Endothelial cell of umbilical vein (primary cell): Measurements from ENCODE around the gene PRDM16. TPM values are rescaled to one million over a fixed set of nuclear protein-coding genes. Genes with fewer than 3 reads are reported as not detected.

ENCODE experiments used
- BruUV-seq: library from RNA; stranded (reverse); fragments of 400-500 nt; replicated peaks from 2 replicates; lab custom pipeline; 2021; lab: Mats Ljungman, UMichigan
- CTCF ChIA-PET: fragments of 300-600, 350-600 bp; sonication (Branson Sonifier 250); formaldehyde crosslinking; loops from one replicate; lab custom pipeline; 2021; ENCODE audit warnings: antibody characterized with exemption, inconsistent platforms; lab: Charles Lee
- POLR2A ChIA-PET: fragments of 300-600, 350-600 bp; sonication (Branson Sonifier 250); formaldehyde crosslinking; loops from one replicate; lab custom pipeline; 2021; ENCODE audit warnings: antibody characterized with exemption, inconsistent platforms; lab: Charles Lee
- DNase-seq: peaks from one replicate; pipeline ENCODE4 v3.0.0-alpha.2; 2011; ENCODE audit warnings: low read depth, low spot score
- FAIRE-seq: peaks from 2 replicates; lab custom pipeline; 2011; peaks lifted over from hg19 to GRCh38; lab: Jason Lieb, UNC
- H2AFZ ChIP-seq: 2 replicates; pipeline ENCODE4 v1.6.0; 2012; ENCODE audit warnings: low read depth, low read length, control low read depth, inconsistent platforms
- H3K27ac ChIP-seq: 2 replicates; pipeline ENCODE4 v1.5.1; 2011; ENCODE audit warnings: low read depth, mild to moderate bottlenecking, control low read depth, low read length, moderate library complexity; ENCODE audit not compliant: insufficient read depth
- H3K27me3 ChIP-seq, 2 experiments: 2 replicates each; pipeline versions ENCODE4 v1.6.0 to v1.6.1; 2011; ENCODE audit warnings: low read length in 2 of 2, mixed read lengths in 1 of 2; ENCODE audit not compliant: control insufficient read depth in 2 of 2, insufficient read depth in 2 of 2
- H3K36me3 ChIP-seq, 2 experiments: 2 replicates in 1 of 2; 3 replicates in 1 of 2; pipeline ENCODE4 v1.5.1; 2011; ENCODE audit warnings: low read length in 2 of 2, mild to moderate bottlenecking in 1 of 2, moderate library complexity in 1 of 2; ENCODE audit not compliant: control insufficient read depth in 2 of 2, insufficient read depth in 2 of 2; ENCODE audit errors: extremely low read depth in 1 of 2
- H3K4me1 ChIP-seq: 3 replicates; pipeline ENCODE4 v1.5.1; 2011; ENCODE audit warnings: mild to moderate bottlenecking, low read length; ENCODE audit not compliant: control insufficient read depth, insufficient read depth; ENCODE audit errors: extremely low read depth
- H3K4me2 ChIP-seq: 2 replicates; pipeline ENCODE4 v1.6.1; 2011; ENCODE audit warnings: low read length, control low read depth, mixed read lengths; ENCODE audit not compliant: insufficient read depth
- H3K4me3 ChIP-seq, 3 experiments: fragments of 200-600 bp in 1 of 3; sonication (generic), shearing (Covaris generic) in 1 of 3; replicated peaks in 1 of 3; 2 replicates each; pipeline ENCODE4 v1.5.1; 2011 to 2016; ENCODE audit warnings: control low read depth in 3 of 3, low read length in 3 of 3, mild to moderate bottlenecking in 2 of 3, inconsistent platforms in 1 of 3, low read depth in 1 of 3, moderate library complexity in 1 of 3; ENCODE audit not compliant: insufficient read depth in 1 of 3
- H3K79me2 ChIP-seq: 2 replicates; pipeline ENCODE4 v1.6.0; 2012; ENCODE audit warnings: low read length, inconsistent platforms; ENCODE audit not compliant: control insufficient read depth, insufficient read depth
- H3K9ac ChIP-seq: replicated peaks from 2 replicates; pipeline ENCODE3; 2011; ENCODE audit warnings: low read length, control low read depth; ENCODE audit not compliant: insufficient read depth; ENCODE audit errors: extremely low read depth
- H3K9me1 ChIP-seq: replicated peaks from 3 replicates; pipeline ENCODE4 v1.6.0; 2011; ENCODE audit warnings: mild to moderate bottlenecking, low read length; ENCODE audit not compliant: control insufficient read depth, insufficient read depth; ENCODE audit errors: extremely low read depth
- H3K9me3 ChIP-seq: replicated peaks from 2 replicates; pipeline ENCODE4 v1.5.1; 2012; ENCODE audit warnings: low read length, inconsistent platforms; ENCODE audit not compliant: control insufficient read depth, insufficient read depth
- H4K20me1 ChIP-seq: replicated peaks from 2 replicates; pipeline ENCODE3; 2011; ENCODE audit warnings: mild to moderate bottlenecking, low read length; ENCODE audit not compliant: control insufficient read depth, insufficient read depth; ENCODE audit errors: extremely low read depth
- EZH2 ChIP-seq: IDR thresholded peaks from 2 replicates; pipeline ENCODE4 v1.6.1; 2012; ENCODE audit warnings: borderline replicate concordance, low read depth, mild to moderate bottlenecking, moderate library complexity, low read length, inconsistent platforms; ENCODE audit not compliant: severe bottlenecking
- FOS ChIP-seq: IDR thresholded peaks from 2 replicates; pipeline ENCODE4 v1.6.1; 2011; ENCODE audit warnings: mild to moderate bottlenecking, low read length, moderate library complexity, borderline replicate concordance; ENCODE audit not compliant: insufficient read depth
- GATA2 ChIP-seq: IDR thresholded peaks from 2 replicates; pipeline ENCODE4 v1.7.0; 2011; ENCODE audit warnings: low read depth, mild to moderate bottlenecking, moderate library complexity, mixed read lengths, low read length; ENCODE audit not compliant: insufficient read length, insufficient read depth
- JUN ChIP-seq: IDR thresholded peaks from 2 replicates; pipeline ENCODE4 v1.6.1; 2011; ENCODE audit warnings: borderline replicate concordance, low read depth; ENCODE audit not compliant: insufficient read length, insufficient read depth
- MYC ChIP-seq: IDR thresholded peaks from one replicate; pipeline ENCODE4 v1.6.1; 2011; ENCODE audit warnings: mild to moderate bottlenecking, low read depth, low read length
- POLR2A ChIP-seq: IDR thresholded peaks from 2 replicates; pipeline ENCODE4 v1.6.1; 2012; ENCODE audit warnings: low read depth, mild to moderate bottlenecking, control low read depth, low read length
- POLR2AphosphoS5 ChIP-seq: IDR thresholded peaks from 2 replicates; pipeline ENCODE4 v1.6.1; 2012; ENCODE audit warnings: low read depth, mild to moderate bottlenecking, control low read depth, low read length, moderate library complexity; ENCODE audit not compliant: insufficient read depth
- dilution Hi-C: fragments of 300-500 bp; cut with MboI; formaldehyde crosslinking; loops from one replicate; pipeline ENCODE4 v1.15.0; 2019; ENCODE audit warnings: low sequenced_read_pairs; ENCODE audit not compliant: extremely low pct_ligation_motif_present
- intact Hi-C: fragments of 100-400 bp; cut with micrococcal nuclease; formaldehyde crosslinking; loops from one replicate; pipeline ENCODE4 v1.10.0; 2022
- polyA plus RNA-seq, 4 experiments: library from polyadenylated mRNA; depleted of rRNA in 3 of 4; stranded (reverse) in 3 of 4; unstranded in 1 of 4; fragments of >200 nt; gene quantifications; 2 replicates each; pipeline versions ENCODE4 v1.2.1 to v1.2.3, GENCODE V29; 2011 to 2012; ENCODE audit warnings: missing spikeins in 1 of 4
- total RNA-seq: library from RNA; stranded (reverse); gene quantifications from 2 replicates; pipeline ENCODE4 v1.2.3, GENCODE V29; 2021
- TF ChIP-seq, protein P1 (sequence below): IDR thresholded peaks from 2 replicates; pipeline ENCODE4 v1.6.1; 2011; ENCODE audit not compliant: insufficient read depth, insufficient read length
- TF ChIP-seq, protein P2 (sequence below), 2 donors: IDR thresholded peaks; 1 replicate in 1 of 2; 2 replicates in 1 of 2; pipeline ENCODE4 v1.5.1; 2011; ENCODE audit warnings: low read length in 2 of 2, mild to moderate bottlenecking in 2 of 2, moderate library complexity in 2 of 2, control low read depth in 1 of 2, inconsistent platforms in 1 of 2, low read depth in 1 of 2; ENCODE audit not compliant: insufficient read depth in 1 of 2; ENCODE audit errors: extremely low read depth in 1 of 2

The PRDM16 gene
- total and polyA plus RNA-seq, 2 donors (not counting 3 experiments of a cell fraction or from before 2014, with no cell fraction given), result not detected

DNA sequence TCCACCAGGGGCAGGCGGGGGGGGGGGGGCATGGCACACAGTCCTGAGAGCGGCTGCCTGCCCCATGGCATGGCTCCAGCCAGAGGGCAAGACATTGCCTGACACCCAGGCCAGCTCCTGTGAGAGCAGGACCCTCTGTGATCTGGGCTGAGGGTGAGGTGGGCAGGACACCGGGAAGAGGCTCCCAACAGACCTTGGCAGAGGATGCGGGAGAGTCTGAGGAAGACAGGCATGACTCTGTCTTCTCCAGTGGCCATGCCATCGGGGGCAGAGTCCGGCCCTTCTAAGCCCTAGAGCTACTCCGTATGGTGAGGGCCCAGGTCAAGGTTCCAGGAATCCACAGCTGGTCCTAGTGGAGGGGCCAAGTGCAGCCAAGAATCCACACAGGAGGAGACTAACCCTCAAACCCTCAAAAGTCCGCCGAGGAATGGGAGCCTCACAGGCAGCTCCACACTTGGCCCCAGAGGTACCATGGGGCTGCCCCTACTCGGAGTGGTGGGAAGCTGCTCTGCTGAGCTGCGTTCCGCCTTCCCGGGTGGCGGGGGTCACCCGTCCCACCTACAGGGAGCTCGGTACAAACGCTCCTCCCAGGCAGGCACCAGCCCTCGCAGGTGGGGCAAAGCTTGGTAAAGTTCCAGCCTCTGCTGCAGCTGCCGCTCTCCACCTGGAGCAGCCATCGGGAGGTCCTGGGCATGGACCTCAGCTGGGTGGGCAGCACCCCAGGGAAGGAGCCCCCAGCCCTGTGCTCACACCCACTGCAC lies 41.2 kb upstream of the PRDM16 start:
- no peak overlapping the region for H2AFZ ChIP-seq
- intact Hi-C loops (no loop called here), dilution Hi-C loops (no loop called here)
- CTCF ChIA-PET, result no interaction called here
- no peaks in the 10 kb centered on the region for H3K4me1 ChIP-seq
- no peaks in the 10 kb centered on the region for H3K9me1 ChIP-seq
- no peak overlapping the region for H3K27ac ChIP-seq
- no peaks in the 10 kb centered on the region for H3K27me3 ChIP-seq
- POLR2A ChIA-PET, result no interaction called here
- H3K79me2 ChIP-seq, result no peaks in the 10 kb centered on the region
- no peak overlapping the region for H3K4me3 ChIP-seq
- FAIRE-seq (no peak), DNase-seq (no peak)
- no TSS peak for BruUV-seq
- no peak overlapping the region for H3K9ac ChIP-seq
- TF ChIP-seq EZH2 (no peak), JUN (no peak), POLR2AphosphoS5 (no peak), FOS (no peak)
- peaks cover 4% of the 10 kb centered on the region for H3K9me3 ChIP-seq
- H3K4me2 ChIP-seq, result no peak overlapping the region
- no peaks in the 10 kb centered on the region for H3K36me3 ChIP-seq
- H4K20me1 ChIP-seq, result no peaks in the 10 kb centered on the region

DNA sequence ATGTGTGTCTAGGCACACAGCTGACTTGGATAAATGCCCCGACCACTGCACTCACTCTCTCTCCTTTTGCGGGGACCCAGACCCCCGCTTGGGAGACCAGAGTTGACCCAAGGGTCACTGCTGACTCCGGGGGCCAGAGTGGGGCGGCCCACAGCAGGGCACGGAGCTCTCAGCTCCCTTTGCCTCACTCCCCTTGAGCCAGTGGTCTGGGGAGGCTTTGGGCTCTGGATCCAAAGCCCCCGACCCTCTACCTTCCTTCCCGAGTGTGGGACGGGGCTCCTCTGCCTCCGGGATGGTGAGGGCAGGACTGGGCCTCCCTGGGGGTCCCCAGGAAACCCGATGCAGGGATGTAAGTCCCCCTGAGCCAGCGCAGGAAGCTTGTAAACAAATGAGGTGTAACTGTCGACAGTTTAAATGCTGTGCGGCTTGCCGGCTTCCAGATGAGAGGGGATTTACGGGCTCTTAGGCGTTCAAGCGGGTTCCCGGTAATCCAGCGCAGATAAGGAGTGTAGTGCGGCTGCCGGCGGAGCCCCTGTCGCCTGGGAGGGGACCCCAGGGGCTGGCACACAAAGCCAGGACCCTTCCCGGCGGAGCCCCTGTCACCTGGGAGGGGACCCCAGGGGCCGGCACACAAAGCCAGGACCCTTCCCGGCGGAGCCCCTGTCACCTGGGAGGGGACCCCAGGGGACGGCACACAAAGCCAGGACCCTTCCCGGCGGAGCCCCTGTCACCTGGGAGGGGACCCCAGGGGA lies 40.3 kb upstream of the PRDM16 start:
- TF ChIP-seq JUN (no peak), POLR2AphosphoS5 (no peak), POLR2A (no peak), EZH2 (no peak), FOS (no peak), GATA2 (no peak), MYC (no peak)
- TF ChIP-seq, protein P1, sequence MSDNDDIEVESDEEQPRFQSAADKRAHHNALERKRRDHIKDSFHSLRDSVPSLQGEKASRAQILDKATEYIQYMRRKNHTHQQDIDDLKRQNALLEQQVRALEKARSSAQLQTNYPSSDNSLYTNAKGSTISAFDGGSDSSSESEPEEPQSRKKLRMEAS, result no peak
- TF ChIP-seq, protein P2, sequence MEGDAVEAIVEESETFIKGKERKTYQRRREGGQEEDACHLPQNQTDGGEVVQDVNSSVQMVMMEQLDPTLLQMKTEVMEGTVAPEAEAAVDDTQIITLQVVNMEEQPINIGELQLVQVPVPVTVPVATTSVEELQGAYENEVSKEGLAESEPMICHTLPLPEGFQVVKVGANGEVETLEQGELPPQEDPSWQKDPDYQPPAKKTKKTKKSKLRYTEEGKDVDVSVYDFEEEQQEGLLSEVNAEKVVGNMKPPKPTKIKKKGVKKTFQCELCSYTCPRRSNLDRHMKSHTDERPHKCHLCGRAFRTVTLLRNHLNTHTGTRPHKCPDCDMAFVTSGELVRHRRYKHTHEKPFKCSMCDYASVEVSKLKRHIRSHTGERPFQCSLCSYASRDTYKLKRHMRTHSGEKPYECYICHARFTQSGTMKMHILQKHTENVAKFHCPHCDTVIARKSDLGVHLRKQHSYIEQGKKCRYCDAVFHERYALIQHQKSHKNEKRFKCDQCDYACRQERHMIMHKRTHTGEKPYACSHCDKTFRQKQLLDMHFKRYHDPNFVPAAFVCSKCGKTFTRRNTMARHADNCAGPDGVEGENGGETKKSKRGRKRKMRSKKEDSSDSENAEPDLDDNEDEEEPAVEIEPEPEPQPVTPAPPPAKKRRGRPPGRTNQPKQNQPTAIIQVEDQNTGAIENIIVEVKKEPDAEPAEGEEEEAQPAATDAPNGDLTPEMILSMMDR (IDR thresholded peaks at IDR 0.05; ENCODE audit: extremely low read depth in 1 of 2, insufficient read depth in 1 of 2, low read depth in 1 of 2, low read length in 2 of 2), result no peak
- Histone ChIP-seq H3K36me3 (no peaks in the 10 kb centered on the region), H3K4me2 (no peak overlapping the region), H4K20me1 (no peaks in the 10 kb centered on the region), H3K9ac (no peak overlapping the region), H3K4me1 (no peaks in the 10 kb centered on the region), H3K27me3 (no peaks in the 10 kb centered on the region), H2AFZ (no peak overlapping the region), H3K9me1 (no peaks in the 10 kb centered on the region), H3K79me2 (no peaks in the 10 kb centered on the region), H3K9me3 (peaks cover 4% of the 10 kb centered on the region), H3K27ac (no peak overlapping the region), H3K4me3 (no peak overlapping the region)
- ChIA-PET POLR2A (no interaction called here), CTCF (no interaction called here)
- dilution Hi-C loops, result no loop called here
- intact Hi-C loops, result no loop called here
- no TSS peak for BruUV-seq
- FAIRE-seq (no peak), DNase-seq (no peak)
